NCI-H82 treated with DMSO at 0.1 percent for 48 hours (cell line): ENCODE results near the gene FKBP2.

Source experiments
- DNase-seq: peaks from one replicate; lab custom pipeline; 2025; ENCODE audit not compliant: unreplicated experiment; lab: John Stamatoyannopoulos, UW

FKBP2 gene

DNA sequence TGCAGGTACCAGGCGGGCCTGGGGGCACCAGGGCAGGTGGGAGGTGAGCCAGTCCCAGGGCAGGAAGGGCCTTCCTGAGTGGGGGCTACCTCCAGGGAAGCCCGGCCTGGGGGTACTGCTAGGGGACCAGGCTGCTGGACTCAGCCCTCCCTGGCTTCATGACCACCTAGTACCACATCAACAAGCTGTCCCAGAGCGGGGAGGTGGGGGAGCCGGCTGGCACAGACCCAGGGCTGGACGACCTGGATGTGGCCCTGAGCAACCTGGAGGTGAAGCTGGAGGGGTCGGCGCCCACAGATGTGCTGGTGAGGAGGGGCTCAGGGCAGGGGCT, 21.6 kb upstream of the FKBP2 start:
- DNase-seq = no peak

DNA sequence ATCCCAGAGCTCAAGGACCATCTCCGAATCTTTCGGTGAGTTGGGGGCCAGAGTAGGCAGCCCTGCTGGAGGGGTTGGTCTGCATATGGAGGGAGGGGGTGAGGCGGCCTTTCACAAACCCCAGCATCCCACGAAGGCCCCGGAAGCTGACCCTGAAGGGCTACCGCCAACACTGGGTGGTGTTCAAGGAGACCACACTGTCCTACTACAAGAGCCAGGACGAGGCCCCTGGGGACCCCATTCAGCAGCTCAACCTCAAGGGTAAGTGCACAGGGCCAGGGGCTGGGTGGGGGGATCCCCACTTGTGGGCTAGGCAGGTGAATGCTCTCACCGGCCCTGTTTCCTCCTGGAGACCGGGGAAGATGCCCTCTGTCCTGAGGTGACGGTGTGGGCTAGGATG, 21.1 kb upstream of the FKBP2 start:
- no peak for DNase-seq

DNA sequence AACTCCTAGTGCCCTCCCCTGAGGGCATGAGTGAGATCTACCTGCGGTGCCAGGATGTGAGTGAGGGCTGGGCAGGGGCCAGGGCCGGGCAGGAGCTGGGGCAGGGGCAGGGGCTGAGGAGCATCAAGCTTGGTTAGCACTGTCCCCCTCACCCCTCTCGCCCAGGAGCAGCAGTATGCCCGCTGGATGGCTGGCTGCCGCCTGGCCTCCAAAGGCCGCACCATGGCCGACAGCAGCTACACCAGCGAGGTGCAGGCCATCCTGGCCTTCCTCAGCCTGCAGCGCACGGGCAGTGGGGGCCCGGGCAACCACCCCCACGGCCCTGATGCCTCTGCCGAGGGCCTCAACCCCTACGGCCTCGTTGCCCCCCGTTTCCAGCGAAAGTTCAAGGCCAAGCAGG, 20.6 kb upstream of the FKBP2 start:
- DNase-seq = no peak

DNA sequence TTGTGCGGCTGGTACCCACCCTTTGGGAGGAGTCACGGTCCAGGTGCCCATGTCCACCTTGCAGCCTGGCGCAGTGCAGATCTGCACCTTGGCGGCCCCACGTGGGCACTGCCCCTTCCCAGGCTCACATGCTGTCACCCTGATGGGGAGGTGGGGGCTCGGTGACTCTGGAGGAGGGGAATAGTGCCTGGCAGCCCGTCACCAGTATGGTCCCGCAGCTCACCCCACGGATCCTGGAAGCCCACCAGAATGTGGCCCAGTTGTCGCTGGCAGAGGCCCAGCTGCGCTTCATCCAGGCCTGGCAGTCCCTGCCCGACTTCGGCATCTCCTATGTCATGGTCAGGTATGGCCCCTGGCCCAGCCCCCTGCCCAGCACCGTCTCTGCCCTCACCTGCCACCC, 20.1 kb upstream of the FKBP2 start:
- DNase-seq = no peak

DNA sequence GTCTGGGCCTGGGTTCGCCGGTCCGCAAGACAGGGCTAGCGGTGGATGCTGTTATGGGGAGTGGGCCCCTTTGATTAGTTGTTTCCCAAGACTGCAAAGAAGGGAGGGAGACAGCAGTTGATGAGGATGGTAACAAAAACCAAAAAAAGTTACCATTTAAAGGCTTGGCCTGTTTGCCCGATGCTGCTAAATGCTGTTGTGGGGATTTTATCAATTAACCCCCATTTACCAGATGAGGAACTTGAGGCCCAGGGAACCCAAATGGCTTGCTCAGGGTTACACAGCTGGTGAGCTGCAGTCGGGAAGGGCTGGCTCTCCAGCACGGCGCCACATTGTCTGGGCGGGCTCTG, 18.3 kb upstream of the FKBP2 start:
- DNase-seq = no peak

DNA sequence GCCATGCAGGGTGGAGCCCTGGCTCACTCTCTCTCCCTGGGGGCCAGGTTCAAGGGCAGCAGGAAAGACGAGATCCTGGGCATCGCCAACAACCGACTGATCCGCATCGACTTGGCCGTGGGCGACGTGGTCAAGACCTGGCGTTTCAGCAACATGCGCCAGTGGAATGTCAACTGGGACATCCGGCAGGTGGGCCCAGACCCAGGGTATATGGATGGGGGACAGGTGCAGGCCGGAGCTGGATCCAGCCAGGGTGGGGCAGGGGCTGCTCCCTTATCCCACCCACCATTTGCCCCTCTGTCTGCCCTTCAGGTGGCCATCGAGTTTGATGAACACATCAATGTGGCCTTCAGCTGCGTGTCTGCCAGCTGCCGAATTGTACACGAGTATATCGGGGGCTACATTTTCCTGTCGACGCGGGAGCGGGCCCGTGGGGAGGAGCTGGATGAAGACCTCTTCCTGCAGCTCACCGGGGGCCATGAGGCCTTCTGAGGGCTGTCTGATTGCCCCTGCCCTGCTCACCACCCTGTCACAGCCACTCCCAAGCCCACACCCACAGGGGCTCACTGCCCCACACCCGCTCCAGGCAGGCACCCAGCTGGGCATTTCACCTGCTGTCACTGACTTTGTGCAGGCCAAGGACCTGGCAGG, 17.8 kb upstream of the FKBP2 start:
- no peak for DNase-seq

DNA sequence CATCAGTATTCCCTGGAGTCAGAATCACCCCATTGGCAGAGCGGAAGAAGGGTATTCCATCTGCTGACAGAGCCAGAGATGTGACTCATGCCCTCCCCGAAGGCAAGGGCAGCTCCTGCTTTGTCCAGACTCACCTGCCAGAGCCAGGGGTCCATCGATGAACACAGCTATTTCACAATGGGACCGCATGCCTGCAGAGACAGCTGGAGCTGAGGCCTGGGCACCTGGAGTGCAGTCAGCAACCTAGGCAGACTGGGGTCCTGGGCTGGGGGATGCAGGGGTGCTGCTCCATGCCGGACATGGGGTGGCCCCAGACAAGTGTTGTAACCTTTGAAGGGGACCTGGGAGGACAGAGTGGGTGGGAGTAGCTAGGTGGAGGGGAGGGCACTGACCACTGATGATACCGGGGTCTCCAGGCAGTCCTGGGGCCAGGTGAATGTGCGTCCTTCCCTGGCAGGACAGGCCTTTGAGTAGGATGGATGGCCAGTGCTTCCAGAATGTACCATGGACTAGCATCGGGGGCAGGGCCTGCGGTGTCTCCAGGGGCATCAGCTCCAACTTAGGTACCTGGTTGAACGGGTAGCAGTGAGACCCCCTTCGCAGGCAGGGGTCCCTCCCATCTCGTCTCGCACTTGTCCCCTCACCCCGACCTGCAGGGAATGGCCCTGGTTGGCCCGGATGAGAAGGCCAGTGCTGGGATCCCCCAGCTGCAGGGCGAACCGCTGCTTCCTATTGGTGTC, 16.6 kb upstream of the FKBP2 start:
- DNase-seq = no peak

DNA sequence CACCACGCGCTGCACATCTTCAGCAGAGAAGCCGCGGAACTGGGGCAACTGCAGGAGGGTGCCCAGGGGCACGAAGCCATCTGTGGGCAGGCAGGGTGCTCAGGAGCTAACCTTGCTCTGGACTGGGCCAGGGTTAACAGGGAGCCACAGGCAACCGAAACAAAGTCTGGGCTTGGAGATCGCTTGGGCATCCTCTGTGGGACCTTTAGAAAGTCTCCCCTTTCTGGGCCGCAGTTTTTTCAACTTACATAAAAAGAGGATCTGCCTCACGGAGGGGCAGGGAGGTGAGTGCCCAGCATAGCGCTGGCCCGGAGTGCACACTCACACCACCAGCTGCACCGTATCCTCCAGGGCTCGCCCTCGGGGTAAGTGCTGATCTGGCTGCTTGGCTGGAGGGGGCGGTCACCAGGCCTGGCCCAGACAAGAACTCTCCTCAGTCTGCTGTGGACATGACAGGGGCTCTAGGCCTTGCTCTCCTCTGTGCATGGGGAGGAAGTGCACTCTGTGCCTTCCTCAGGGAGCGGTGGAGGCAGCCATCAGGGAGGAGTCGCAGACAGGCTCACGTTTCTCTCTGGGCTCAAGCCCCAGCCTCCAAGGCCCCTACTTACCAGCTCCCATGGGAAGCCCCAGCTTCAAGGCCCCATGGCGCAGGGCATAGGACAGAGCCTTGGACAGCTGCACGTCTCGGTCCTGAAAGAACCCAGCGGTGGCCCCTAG, 15.8 kb upstream of the FKBP2 start:
- DNase-seq = no peak

DNA sequence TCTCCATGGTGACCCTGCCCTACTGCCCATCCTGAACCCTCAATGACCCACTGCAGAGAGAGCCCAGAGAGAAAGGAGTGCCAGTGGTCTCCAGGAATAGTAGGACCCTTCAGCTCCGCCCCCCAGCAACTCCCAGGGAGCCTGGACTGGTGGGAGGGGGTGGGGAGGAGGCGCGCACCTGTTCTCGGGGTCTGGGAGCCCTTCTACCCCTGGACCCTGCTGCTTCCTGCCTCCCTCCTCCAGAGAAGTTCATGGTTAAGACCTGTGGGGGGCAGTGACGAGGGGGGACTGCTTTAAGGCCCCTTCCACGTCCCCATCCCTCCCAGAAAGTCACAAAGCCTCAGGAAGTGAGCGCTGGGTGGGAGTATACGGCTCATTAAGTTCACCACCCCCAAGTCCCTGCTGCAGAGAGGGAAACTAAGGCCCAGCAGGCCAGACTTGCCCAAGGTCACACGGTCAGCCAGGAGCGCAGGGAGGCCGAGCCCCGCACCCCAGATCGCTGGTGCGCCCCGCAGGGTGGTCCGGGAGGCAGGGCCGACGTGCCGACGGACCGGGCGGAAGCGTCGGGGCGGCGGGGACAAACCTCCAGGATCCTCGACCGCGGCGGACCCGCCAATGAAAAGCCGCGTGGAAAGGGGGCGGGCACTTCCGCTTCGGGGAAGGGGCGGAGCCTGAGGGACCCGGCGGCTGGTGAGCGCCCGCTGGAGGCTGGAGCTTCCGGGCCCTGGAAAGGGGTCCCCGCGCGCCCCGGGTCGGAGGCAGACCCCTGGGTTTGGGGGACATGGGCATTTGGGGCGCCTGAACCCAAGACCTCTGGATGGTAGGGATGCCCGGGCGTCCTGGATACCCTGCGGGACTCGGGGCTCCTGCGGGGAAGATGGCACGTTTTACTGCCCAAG, 15.0 kb upstream of the FKBP2 start, which contains the start of the genes NUDT22 and TRPT1:
TSS of gene NUDT22 (plus strand) at position 667 of the 899 bp plus-strand sequence. CDS start 379 bp downstream, outside the sequence.
TSS of gene TRPT1 (minus strand) at position 579 of the 899 bp plus-strand sequence. CDS start at position 253, 326 bp downstream.
- DNase-seq = peak; percentile 32

DNA sequence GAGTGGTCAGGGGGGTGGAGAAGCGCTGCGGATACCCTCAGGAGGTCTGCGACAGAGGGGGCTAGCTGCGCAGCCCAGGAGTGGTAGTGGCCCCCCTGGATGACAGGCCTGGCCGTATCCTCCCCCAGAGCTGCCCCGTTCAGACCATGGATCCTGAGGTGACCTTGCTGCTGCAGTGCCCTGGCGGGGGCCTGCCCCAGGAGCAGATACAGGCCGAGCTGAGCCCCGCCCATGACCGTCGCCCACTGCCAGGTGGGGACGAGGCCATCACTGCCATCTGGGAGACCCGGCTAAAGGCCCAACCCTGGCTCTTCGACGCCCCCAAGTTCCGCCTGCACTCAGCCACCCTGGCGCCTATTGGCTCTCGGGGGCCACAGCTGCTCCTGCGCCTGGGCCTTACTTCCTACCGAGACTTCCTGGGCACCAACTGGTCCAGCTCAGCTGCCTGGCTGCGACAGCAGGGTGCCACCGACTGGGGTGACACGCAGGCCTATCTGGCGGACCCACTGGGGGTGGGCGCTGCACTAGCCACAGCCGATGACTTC, 14.3 kb upstream of the FKBP2 start:
- DNase-seq = no peak

DNA sequence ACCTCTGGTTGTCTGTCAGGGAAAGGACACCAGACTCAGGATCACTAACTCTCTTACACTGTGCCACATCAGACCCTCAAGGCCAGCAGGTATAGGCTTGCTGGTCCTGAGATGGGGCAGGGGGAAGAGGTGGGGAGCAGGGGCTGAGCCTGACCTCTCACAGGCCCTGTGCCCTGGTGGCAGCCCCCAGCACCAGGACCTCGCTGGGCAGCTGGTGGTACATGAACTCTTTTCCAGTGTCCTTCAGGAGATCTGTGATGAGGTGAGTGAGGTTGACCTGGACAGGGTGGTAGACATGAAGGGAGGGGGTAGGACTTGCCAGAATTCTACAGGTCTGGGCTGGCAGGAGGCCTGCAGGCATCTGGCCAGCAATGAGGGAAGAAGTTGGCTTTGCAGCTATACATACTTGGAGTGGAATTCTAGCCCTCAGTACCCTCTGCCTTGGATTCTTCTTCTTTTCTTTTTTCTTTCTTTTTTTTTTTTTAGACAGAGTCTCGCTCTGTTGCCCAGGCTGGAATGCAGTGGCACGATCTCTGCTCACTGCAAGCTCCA, 13.4 kb upstream of the FKBP2 start:
- DNase-seq = no peak

DNA sequence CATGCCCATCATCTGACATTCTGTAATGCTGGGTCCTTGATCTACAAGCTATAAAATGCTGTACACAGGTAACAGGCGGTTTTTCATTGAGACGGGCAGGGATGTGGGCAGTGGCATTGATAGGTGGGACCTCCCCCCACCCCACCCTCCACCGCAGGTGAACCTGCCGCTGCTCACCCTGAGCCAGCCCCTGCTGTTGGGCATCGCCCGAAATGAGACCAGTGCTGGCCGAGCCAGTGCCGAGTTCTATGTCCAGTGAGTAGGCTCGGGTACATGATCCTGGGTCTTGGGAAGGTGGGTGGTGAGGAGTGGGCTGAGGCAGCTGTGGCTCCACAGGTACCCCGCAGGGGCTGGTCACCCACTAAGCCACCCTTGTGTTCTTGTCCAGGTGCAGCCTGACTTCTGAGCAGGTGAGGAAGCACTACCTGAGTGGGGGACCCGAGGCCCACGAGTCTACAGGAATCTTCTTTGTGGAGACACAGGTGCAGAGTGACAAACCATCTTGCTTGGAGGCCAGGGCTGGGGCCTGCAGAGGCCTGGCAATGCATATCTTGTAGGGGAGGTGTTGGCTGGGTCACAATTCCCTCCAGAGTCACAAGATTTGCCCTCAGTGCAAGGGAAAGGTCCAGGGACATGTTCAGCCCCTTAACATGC, 11.7 kb upstream of the FKBP2 start:
- no peak for DNase-seq

DNA sequence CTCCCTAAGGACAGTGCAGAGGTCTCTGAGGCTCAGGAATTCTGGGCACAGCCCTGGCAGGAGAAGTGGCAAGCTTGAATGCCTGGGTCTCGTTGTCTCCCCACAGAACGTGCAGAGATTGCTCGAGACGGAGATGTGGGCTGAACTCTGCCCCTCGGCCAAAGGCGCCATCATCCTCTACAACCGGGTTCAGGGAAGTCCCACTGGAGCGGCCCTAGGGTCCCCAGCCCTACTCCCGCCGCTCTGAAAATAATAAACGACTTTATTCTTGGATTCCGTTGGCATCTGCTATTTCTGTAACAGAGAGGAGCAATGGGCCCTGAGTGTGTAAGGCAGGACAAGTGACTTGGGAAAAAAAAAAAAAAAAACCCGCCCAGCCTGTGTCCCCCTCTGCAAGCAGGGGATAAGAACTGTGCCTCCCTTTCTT, 11.1 kb upstream of the FKBP2 start:
- no peak for DNase-seq

DNA sequence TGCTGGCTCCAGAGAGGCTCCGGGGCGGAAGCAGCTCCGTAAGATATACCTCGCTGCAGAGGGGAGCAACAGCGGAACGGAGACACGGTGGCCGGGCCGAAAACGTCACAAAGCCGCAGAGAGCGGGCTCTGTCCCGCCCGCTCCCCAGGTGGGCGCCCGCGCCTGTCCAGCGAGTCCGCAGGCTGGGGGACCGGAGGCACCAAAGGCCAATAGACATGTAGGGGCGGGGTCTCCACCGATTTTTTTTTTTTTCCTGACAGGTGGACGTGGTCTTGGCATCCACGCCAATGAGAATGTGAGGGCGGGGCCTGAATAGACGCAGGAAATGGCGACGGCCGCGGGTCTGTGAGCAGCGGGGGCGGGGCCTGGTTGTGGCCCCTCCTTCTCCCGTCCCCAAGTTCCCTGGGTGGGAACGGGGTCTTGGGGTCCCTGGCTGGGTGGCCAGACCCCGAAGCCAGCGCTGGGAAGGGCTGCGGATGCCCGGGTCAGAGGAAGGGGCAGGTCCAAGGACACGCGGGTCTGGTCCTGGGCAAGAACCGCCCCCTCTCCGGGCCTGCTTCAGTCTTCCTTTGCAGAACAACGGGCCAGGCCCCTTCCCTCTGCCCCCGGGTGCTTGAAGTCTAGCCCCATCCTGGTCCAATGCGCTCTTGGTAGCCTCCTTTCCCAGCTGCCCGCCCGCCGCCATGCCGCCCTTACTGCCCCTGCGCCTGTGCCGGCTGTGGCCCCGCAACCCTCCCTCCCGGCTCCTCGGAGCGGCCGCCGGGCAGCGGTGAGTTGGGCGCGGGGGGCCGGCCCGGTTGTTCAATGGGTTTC, 10.5 kb upstream of the FKBP2 start, which contains the start of gene DNAJC4:
TSS of gene DNAJC4 (plus strand) at position 378 of the 814 bp plus-strand sequence. CDS start at position 685, 307 bp downstream.
- peak; percentile 76 for DNase-seq

DNA sequence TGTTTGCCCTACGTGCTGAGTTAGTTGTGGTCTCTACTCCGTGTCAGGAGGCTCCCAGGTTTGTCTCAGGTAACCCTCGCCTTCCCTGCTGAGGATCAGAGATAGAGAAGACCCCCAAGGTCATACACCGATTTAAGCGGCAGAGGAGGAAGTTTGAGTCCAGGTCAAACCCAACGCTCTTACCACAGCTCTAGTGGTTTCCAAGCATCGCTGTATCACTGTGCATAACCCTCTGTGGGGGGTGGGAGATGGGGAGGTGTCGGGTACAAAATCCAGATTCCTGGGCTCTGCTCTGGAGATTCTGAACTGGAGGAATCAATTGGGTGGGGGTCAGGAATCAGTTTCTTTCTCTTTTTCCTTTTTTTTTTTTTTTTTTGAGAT, 9.9 kb upstream of the FKBP2 start:
- DNase-seq = no peak

DNA sequence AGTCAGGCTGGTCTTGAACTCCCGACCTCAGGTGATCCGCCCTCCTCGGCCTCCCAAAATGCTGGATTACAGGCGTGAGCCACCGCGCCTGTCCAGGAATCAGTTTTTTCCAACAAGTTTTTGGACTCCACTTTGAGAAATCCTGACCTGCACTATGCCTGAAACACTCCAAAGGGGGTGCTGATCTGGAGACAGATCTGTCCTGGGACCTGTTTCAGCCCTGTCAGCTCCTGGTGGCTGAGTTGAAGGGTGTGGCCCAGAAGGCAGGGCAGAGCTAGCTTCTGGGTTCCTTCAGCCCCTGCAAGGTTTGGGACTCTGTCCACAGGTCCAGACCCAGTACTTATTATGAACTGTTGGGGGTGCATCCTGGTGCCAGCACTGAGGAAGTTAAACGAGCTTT, 9.3 kb upstream of the FKBP2 start:
- DNase-seq = no peak

DNA sequence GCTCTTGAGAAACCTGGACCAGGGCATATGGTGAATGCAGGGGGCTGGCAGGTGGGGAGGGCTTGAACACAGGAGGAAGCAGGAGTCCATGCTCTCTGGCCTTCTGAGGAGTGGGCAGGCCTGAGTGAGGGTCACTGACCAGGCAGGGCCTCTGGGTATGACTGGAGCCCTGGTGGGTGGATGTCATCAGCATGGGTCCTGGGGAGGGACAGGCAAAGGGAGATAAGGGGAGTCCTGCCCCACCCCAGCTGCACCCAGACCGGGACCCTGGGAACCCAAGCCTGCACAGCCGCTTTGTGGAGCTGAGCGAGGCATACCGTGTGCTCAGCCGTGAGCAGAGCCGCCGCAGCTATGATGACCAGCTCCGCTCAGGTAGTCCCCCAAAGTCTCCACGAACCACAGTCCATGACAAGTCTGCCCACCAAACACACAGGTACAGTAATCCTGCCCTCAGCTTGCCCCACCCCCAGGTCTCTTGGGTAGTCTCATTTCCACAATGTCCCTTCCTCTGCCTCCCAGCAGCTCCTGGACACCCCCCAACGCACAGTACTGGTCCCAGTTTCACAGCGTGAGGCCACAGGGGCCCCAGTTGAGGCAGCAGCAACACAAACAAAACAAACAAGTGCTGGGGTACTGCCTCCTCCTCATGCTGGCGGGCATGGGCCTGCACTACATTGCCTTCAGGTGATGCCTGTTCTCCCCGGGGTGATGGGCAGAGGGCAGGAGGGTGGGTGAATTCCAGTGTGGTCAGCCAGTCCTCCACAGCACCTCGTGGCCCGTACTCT, 8.5 kb upstream of the FKBP2 start:
- DNase-seq = no peak

DNA sequence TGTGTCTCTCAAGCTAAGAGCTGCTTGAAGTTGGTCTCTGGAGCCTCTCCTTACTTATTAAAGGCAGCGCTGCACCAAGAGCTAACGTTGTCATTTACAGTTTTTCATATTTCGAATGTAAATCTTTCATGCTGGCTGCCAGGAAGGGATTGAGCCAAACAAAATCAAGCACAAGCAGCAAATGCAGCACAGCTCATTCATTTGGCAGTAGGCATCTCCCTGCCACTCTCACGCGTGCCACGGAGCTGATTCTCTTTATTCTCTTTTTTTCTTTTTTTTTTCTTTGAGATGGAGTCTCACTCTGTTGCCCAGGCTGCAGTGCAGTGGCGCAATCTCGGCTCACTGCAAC, 8.0 kb upstream of the FKBP2 start:
- no peak for DNase-seq
